ENCODE data around the gene DCLK1.

DCLK1 gene

DNA sequence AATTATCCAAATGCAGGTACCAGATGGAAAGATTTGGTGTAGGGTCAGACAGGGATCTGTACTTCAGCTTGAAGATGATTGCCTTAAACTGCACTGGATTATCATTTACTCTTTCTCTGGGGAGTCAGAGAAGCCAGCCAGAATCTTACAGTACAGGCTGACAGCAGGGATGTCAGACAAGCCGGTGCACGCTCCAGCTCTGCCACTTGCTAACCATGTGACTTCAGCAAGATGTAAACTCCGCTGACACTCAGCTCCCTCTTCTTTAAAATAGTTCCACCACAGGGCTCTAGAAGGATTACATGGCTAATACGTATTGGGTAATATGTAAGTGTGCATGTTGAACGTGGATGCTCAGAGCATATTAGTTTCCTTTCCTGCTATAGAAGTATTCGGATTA, 403.3 kb downstream of the DCLK1 start:
- H3K4me3 ChIP-seq (ENCODE audit: low read depth, low read length) = no peak overlapping the region
- TF ChIP-seq, protein P1, sequence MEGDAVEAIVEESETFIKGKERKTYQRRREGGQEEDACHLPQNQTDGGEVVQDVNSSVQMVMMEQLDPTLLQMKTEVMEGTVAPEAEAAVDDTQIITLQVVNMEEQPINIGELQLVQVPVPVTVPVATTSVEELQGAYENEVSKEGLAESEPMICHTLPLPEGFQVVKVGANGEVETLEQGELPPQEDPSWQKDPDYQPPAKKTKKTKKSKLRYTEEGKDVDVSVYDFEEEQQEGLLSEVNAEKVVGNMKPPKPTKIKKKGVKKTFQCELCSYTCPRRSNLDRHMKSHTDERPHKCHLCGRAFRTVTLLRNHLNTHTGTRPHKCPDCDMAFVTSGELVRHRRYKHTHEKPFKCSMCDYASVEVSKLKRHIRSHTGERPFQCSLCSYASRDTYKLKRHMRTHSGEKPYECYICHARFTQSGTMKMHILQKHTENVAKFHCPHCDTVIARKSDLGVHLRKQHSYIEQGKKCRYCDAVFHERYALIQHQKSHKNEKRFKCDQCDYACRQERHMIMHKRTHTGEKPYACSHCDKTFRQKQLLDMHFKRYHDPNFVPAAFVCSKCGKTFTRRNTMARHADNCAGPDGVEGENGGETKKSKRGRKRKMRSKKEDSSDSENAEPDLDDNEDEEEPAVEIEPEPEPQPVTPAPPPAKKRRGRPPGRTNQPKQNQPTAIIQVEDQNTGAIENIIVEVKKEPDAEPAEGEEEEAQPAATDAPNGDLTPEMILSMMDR (IDR thresholded peaks at IDR 0.05; ENCODE audit: borderline replicate concordance, insufficient read depth, low read depth, low read length) = no peak

DNA sequence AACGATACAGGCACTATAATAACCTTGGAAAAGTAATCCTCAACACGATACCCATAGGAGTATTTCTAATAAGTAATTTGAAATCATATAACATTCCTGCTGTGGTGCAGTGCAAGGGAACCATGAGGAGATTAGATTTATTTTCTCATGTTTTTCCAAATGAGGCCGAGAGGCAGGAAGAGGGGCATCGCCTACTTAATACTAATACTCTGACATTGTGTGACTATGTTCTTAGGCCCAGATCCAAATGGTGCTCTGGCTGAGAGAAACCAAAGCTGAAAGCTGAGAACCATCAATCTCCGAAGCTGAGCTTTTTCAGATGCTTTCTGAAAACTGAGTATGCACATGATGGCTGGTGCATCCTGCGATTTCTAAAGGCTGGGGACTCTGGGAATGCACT, 406.7 kb downstream of the DCLK1 start:
- H3K4me3 ChIP-seq (ENCODE audit: low read depth, low read length) = no peak overlapping the region
- TF ChIP-seq, protein P1 (IDR thresholded peaks at IDR 0.05; ENCODE audit: borderline replicate concordance, insufficient read depth, low read depth, low read length) = no peak

DNA sequence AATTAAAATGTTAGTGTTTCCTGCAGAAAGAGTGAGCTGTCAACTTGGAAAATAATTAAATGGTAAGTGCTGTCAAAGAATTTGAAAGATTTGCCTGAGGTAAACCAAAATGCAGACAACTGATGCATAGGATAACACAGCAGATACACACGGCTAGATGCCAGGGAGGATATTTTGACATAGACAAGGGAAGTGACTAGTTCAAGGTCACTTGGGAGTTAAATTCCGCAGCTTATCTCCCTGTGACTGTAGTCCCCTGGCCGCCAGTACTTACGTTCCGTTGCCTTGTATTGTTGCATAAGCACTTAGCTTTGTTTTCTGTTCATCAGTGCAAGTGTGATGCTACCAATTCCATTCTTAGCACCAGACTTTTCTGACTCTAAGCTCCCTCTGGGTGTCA, 407.4 kb downstream of the DCLK1 start:
- no peak overlapping the region for H3K4me3 ChIP-seq (ENCODE audit: low read depth, low read length)
- TF ChIP-seq, protein P1 (IDR thresholded peaks at IDR 0.05; ENCODE audit: borderline replicate concordance, insufficient read depth, low read depth, low read length) = no peak

DNA sequence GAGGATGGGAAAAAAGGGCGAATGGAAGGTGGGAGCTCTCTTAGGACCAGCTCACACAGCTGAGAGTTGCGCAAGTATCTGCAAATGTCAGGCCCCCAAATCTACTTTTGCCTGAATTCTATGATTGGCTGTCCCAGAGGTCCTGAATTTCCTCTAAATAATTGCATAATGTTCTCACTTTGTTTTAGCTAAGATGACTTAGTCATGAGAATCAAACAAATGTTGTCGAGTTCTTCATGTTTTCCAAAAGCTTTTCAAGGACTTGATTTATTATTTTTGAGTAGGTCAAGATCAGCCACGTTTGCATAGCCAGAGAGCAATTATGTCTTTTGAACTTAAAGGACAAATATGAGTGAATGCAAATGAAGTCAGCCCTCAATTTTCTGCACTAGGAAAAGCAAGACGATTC, 408.1 kb downstream of the DCLK1 start:
- no peak overlapping the region for H3K4me3 ChIP-seq (ENCODE audit: low read depth, low read length)
- TF ChIP-seq, protein P1 (IDR thresholded peaks at IDR 0.05; ENCODE audit: borderline replicate concordance, insufficient read depth, low read depth, low read length) = no peak

DNA sequence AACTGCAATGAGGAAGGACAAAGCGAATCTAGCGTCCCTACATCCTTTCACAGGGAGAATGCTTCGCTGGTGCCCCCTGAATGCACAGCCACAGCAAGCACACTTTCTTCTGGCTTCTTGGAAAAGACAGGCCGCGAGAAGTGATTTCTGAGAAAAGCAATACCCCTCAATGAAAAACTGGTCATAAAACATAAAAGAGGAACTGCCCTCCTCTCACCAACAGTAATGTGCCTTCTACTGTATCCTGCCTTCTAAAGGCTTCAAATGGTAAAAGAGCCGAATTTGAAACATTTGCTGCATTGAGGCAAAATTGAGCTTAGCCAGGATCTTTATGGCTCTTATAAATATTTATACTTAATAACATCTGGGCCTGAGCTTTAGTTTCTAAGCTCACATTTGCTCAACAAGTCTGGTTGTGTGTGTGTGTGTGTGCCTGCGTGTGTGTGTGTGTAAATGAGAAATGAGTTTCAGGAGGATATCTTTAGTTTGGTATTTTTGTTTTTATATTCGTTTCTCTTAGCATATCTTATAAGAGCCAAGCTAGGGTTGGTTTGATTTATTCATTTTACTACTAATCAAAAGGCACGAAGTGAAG, 408.6 kb downstream of the DCLK1 start:
- TF ChIP-seq, protein P1 (IDR thresholded peaks at IDR 0.05; ENCODE audit: borderline replicate concordance, insufficient read depth, low read depth, low read length) = no peak
- H3K4me3 ChIP-seq (ENCODE audit: low read depth, low read length) = no peak overlapping the region

DNA sequence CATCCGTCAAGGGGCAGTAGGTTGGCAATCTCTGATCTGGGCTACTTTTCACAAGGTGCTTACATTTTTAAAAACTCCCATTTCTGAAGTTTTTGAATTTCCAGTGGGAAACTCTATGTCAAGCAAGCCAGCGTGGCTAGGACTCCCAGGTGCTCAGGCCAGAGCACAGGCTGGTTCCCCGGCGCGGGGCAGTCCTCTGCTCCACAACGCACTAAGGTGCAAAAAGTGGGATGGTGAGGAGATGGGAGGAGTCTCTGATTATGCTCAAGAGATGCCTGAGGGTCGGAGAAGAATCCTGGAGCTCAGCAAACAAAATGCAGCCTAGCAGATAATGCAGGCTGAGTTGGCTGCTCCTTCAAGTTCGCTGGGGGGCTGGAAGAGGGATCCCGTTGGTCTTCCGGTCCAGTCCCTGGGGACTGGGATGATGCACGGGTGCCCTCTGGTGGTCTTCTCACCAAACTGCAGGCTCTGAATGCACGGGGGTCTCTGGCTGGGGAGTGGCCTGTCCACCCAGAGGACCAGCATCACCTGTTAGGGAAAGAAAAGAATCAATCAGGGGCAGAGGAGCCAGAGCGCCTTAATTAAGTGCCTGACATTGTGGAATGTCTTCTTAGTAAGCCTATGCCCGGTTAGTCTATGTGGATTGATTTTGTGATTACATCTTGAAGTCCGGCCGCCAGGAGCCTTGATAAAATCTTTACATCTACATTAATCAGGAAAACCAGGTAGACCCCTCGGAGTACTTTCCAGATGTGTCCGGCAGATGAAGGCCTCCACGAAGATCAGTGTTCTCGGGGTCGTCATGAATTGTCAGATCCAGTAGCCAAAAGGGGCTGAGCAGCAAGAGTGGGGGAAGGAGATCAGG, 410.3 kb downstream of the DCLK1 start:
- no peak overlapping the region for H3K4me3 ChIP-seq (ENCODE audit: low read depth, low read length)
- TF ChIP-seq, protein P1 (IDR thresholded peaks at IDR 0.05; ENCODE audit: borderline replicate concordance, insufficient read depth, low read depth, low read length) = peak; percentile 91

DNA sequence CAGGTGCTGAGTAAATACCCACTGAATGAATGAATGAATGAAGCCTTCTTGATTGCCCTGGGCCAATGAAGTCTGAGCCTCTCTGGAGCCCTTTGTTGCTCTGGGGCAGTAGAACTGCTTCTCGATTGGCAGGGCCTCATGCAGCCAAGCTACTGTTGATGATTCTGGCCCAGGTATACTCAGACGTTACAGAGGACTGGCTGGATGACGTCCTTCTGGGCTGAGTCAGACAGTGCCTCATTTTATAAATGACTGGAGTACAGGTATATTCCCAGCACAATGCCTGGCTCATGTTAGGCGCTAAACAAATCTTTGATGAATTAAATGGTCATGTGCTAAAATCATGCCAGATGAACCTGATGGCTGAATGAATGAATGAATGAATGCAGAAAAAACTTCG, 410.9 kb downstream of the DCLK1 start:
- no peak overlapping the region for H3K4me3 ChIP-seq (ENCODE audit: low read depth, low read length)
- TF ChIP-seq, protein P1 (IDR thresholded peaks at IDR 0.05; ENCODE audit: borderline replicate concordance, insufficient read depth, low read depth, low read length) = no peak
